K562 (cell line): ENCODE data around the gene TAL1. TPM values are rescaled to one million over a fixed set of nuclear protein-coding genes. Genes with fewer than 3 reads are reported as not detected.

Experiments used
- ATAC-seq: fragments of 200-7000 bp; cut with Tn5 transposase; 3 replicates; pipeline ENCODE4 v1.9.1; 2020; ENCODE audit warnings: moderate library complexity
- BruUV-seq: library from RNA; stranded (reverse); fragments of 400-500 nt; replicated peaks from 2 replicates; lab custom pipeline; 2021; lab: Mats Ljungman, UMichigan
- CTCF ChIA-PET: fragments of 300-600 bp; formaldehyde crosslinking; extraction: SDS; loops from one replicate; lab custom pipeline; 2021; ENCODE audit warnings: low intra/inter-chr PET ratio; lab: Yijun Ruan, JAX
- POLR2A ChIA-PET: fragments of 300-600, 350-650 bp; sonication (Branson Sonifier 250); formaldehyde crosslinking; extraction: SDS; loops from one replicate; lab custom pipeline; 2021; ENCODE audit warnings: antibody characterized with exemption, inconsistent platforms; lab: Yijun Ruan, JAX
- DNase-seq, 4 experiments: peaks; one replicate each; pipeline versions ENCODE4 v3.0.0 to v3.0.0-alpha.2; 2011 to 2018; ENCODE audit warnings: low spot score in 3 of 4, mixed read lengths in 3 of 4; ENCODE audit errors: extremely low read depth in 1 of 4
- FAIRE-seq: peaks from 2 replicates; lab custom pipeline; 2011; peaks lifted over from hg19 to GRCh38; lab: Jason Lieb, UNC
- H2AFZ ChIP-seq: 2 replicates; pipeline ENCODE4 v1.6.0; 2011; ENCODE audit warnings: low read depth, low read length, control low read depth, inconsistent platforms
- H3K27ac ChIP-seq: fragments of 200-600 bp; 3 replicates; pipeline ENCODE4 v1.8.0; 2011; ENCODE audit warnings: low read depth, mild to moderate bottlenecking, control low read depth, inconsistent platforms, low read length, moderate library complexity, mixed read lengths; ENCODE audit errors: extremely low read depth
- H3K27me3 ChIP-seq, 2 experiments: fragments of 300-600 bp in 1 of 2; 2 replicates in 1 of 2; 3 replicates in 1 of 2; pipeline versions ENCODE4 v1.6.0 to v1.8.0; 2011; ENCODE audit warnings: inconsistent platforms in 2 of 2, low read length in 2 of 2, mild to moderate bottlenecking in 1 of 2, mixed read lengths in 1 of 2, moderate library complexity in 1 of 2; ENCODE audit not compliant: control insufficient read depth in 2 of 2, insufficient read depth in 2 of 2
- H3K36me3 ChIP-seq: fragments of 300-600 bp; 3 replicates; pipeline ENCODE4 v1.8.0; 2011; ENCODE audit warnings: mild to moderate bottlenecking, low read length, inconsistent platforms; ENCODE audit not compliant: control insufficient read depth, insufficient read depth
- H3K4me1 ChIP-seq, 2 experiments: fragments of 200-600 bp in 1 of 2; replicated peaks in 1 of 2; 2 replicates in 1 of 2; 3 replicates in 1 of 2; pipeline versions ENCODE4 v1.5.1 to v1.8.0; 2011; ENCODE audit warnings: inconsistent platforms in 2 of 2, low read length in 2 of 2, mild to moderate bottlenecking in 1 of 2, mixed read lengths in 1 of 2, moderate library complexity in 1 of 2; ENCODE audit not compliant: control insufficient read depth in 2 of 2, insufficient read depth in 2 of 2
- H3K4me2 ChIP-seq: 2 replicates; pipeline ENCODE4 v1.6.1; 2011; ENCODE audit warnings: low read length, control low read depth, inconsistent platforms, mixed read lengths; ENCODE audit not compliant: insufficient read depth
- H3K4me3 ChIP-seq: fragments of 200-600 bp; sonication (generic), shearing (Covaris generic); 2 replicates; pipeline ENCODE4 v1.5.1; 2016; ENCODE audit warnings: control low read depth, inconsistent platforms
- H3K79me2 ChIP-seq: fragments of 200-600 bp; 3 replicates; pipeline ENCODE4 v1.8.0; 2011; ENCODE audit warnings: low read length, inconsistent platforms; ENCODE audit not compliant: control insufficient read depth, insufficient read depth
- H3K9ac ChIP-seq, 2 experiments: 2 replicates each; pipeline versions ENCODE4 v1.6.0 to v1.6.1; 2011; ENCODE audit warnings: low read depth in 2 of 2, low read length in 2 of 2, control low read depth in 1 of 2, inconsistent platforms in 1 of 2, mild to moderate bottlenecking in 1 of 2, mixed read lengths in 1 of 2; ENCODE audit not compliant: insufficient read depth in 1 of 2
- H3K9me1 ChIP-seq: one replicate; pipeline ENCODE4 v1.6.0; 2011; ENCODE audit warnings: inconsistent platforms, mild to moderate bottlenecking, low read length, moderate library complexity; ENCODE audit not compliant: control insufficient read depth, insufficient read depth
- H3K9me3 ChIP-seq: replicated peaks from 2 replicates; pipeline ENCODE4 v1.5.1; 2011; ENCODE audit warnings: low read depth, low read length, inconsistent platforms; ENCODE audit not compliant: control insufficient read depth, insufficient read depth
- H4K20me1 ChIP-seq: replicated peaks from 2 replicates; pipeline ENCODE4 v1.6.1; 2011; ENCODE audit warnings: low read length, inconsistent platforms, mixed read lengths; ENCODE audit not compliant: control insufficient read depth, insufficient read depth
- CCNT2 ChIP-seq: IDR thresholded peaks from 2 replicates; pipeline ENCODE4 v1.6.1; 2011; ENCODE audit warnings: borderline replicate concordance, low read depth, mild to moderate bottlenecking, moderate library complexity, mixed read lengths, low read length; ENCODE audit not compliant: insufficient read length; ENCODE audit errors: extremely low read depth
- ELF2 ChIP-seq: fragments of 250-450 bp; sonication (Bioruptor Pico); IDR thresholded peaks from 2 replicates; pipeline ENCODE4 v1.5.0; 2021; ENCODE audit warnings: mild to moderate bottlenecking
- ELK3 ChIP-seq: fragments of 450-650 bp; formaldehyde crosslinking; IDR thresholded peaks from 2 replicates; pipeline ENCODE4 v1.4.0; 2020; ENCODE audit warnings: mild to moderate bottlenecking
- GATAD2A ChIP-seq: fragments of 450-650 bp; IDR thresholded peaks from 2 replicates; pipeline ENCODE4 v1.6.1; 2017
- GMEB1 ChIP-seq: fragments of 250-450 bp; sonication (Bioruptor Pico); IDR thresholded peaks from 2 replicates; pipeline ENCODE4 v1.4.0; 2020; ENCODE audit warnings: mild to moderate bottlenecking
- KAT8 ChIP-seq: fragments of 450-650 bp; IDR thresholded peaks from 2 replicates; pipeline ENCODE4 v1.6.1; 2016; ENCODE audit warnings: low read depth, mild to moderate bottlenecking
- MCM3 ChIP-seq: fragments of 450-650 bp; IDR thresholded peaks from 2 replicates; pipeline ENCODE4 v1.6.1; 2016
- NR2F6 ChIP-seq: fragments of 450-650 bp; formaldehyde crosslinking; IDR thresholded peaks from 2 replicates; pipeline ENCODE4 v1.4.0; 2020; ENCODE audit warnings: mild to moderate bottlenecking
- NR3C1 ChIP-seq: sonication (generic); formaldehyde crosslinking; IDR thresholded peaks from 2 replicates; pipeline ENCODE4 v1.8.1; 2022; ENCODE audit warnings: missing genetic modification reagents
- PPARD ChIP-seq: fragments of 250-450 bp; sonication (Bioruptor Pico); IDR thresholded peaks from 2 replicates; pipeline ENCODE4 v1.8.0; 2022; ENCODE audit warnings: inconsistent platforms, mild to moderate bottlenecking, moderate library complexity
- RBFOX2 ChIP-seq: fragments of 200-400 bp; formaldehyde crosslinking; IDR thresholded peaks from 2 replicates; pipeline ENCODE4 v1.6.1; 2017; ENCODE audit warnings: low read depth, mild to moderate bottlenecking, low read length, moderate library complexity
- SAFB2 ChIP-seq: fragments of 200-400 bp; formaldehyde crosslinking; IDR thresholded peaks from 2 replicates; pipeline ENCODE4 v1.6.1; 2018; ENCODE audit warnings: borderline replicate concordance, low read length, low read depth, moderate library complexity; ENCODE audit not compliant: severe bottlenecking
- ZBTB9 ChIP-seq: fragments of 450-650 bp; formaldehyde crosslinking; IDR thresholded peaks from 2 replicates; pipeline ENCODE4 v1.4.0; 2020; ENCODE audit warnings: mild to moderate bottlenecking, moderate library complexity
- ZNF124 ChIP-seq: sonication (generic); formaldehyde crosslinking; IDR thresholded peaks from 2 replicates; pipeline ENCODE4 v1.8.1; 2022; ENCODE audit warnings: missing genetic modification reagents
- ZNF24 ChIP-seq: fragments of 450-650 bp; IDR thresholded peaks from 2 replicates; pipeline ENCODE4 v1.6.1; 2016
- ZNF507 ChIP-seq: conservative IDR thresholded peaks from 2 replicates; pipeline ENCODE4 v1.6.1; 2017; ENCODE audit warnings: missing genetic modification characterization, missing compliant biosample characterization
- ZNF511 ChIP-seq: sonication (generic); formaldehyde crosslinking; IDR thresholded peaks from 2 replicates; pipeline ENCODE4 v1.8.0; 2022; ENCODE audit warnings: mild to moderate bottlenecking, missing genetic modification reagents
- ZNF57 ChIP-seq: fragments of 450-650 bp; formaldehyde crosslinking; IDR thresholded peaks from 2 replicates; pipeline ENCODE4 v1.4.0; 2020; ENCODE audit warnings: mild to moderate bottlenecking, moderate library complexity
- WGBS: fragments of 100-300 bp; shearing (Covaris generic); methylation state at CpG from one replicate; pipeline ENCODE4 v1.1.6; 2016; ENCODE audit warnings: low coverage, mixed read lengths; ENCODE audit not compliant: insufficient coverage; ENCODE audit errors: missing lambda C conversion rate; 5-methylcytosine and 5-hydroxymethylcytosine counted together
- in situ Hi-C: fragments of 300-500 bp; cut with MboI; formaldehyde crosslinking; loops from 4 replicates; pipeline ENCODE4 v1.15.0; 2018; ENCODE audit warnings: inconsistent platforms, mixed read lengths
- intact Hi-C: fragments of 100-400 bp; cut with micrococcal nuclease; formaldehyde crosslinking; loops from 2 replicates; pipeline ENCODE4 v1.14.2; 2022
- polyA plus RNA-seq, 8 experiments: library from polyadenylated mRNA; depleted of rRNA in 4 of 8; stranded (reverse) in 5 of 8; unstranded in 3 of 8; fragments of >200 nt; fragmentation: Nextera tagmentation in 2 of 8; fragmentation: Illumina TruSeq in 1 of 8; extraction: Ambion mirVana in 2 of 8; extraction: Trizol in 1 of 8; gene quantifications; 2 replicates each; pipeline versions ENCODE4 v1.2.1 to v1.2.3, GENCODE V29; 2011 to 2014; ENCODE audit warnings: inconsistent platforms in 1 of 8, missing spikeins in 1 of 8
- total RNA-seq, 7 experiments: library from RNA; depleted of rRNA in 6 of 7; stranded (reverse); fragments of >200 nt in 6 of 7; fragmentation: Illumina TruSeq in 2 of 7; extraction: Trizol in 2 of 7; gene quantifications; 2 replicates each; pipeline versions ENCODE4 v1.2.1 to v1.2.3, GENCODE V29; 2011 to 2021; ENCODE audit warnings: low replicate concordance in 1 of 7

TAL1 gene
- total and polyA plus RNA-seq, 9 of the 15 experiments (the other 6 are each of a cell fraction or from before 2014, with no cell fraction given): 18.5 to 106 (median 59.7) TPM

GRCh38 chr1:47179017-47179987 is 52.7 kb downstream of the TAL1 start:
- Histone ChIP-seq H3K4me2 (peak overlapping the region; percentile 86), H3K9me3 (no peaks in the 10 kb centered on the region), H3K9me1 (no peaks in the 10 kb centered on the region), H3K27me3 (no peaks in the 10 kb centered on the region; a peak in 1 of 5 replicates), H3K27ac (peak overlapping the region; percentile 91), H3K4me1 (peaks cover 46 to 56% of the 10 kb centered on the region in 2 experiments), H3K4me3 (peak overlapping the region; percentile 31), H2AFZ (peak overlapping the region; percentile 77), H3K79me2 (peaks cover 8% of the 10 kb centered on the region; the same call in 2 of the 3 replicates), H4K20me1 (no peaks in the 10 kb centered on the region), H3K9ac (peak overlapping the region; percentile 63 to 80), H3K36me3 (no peaks in the 10 kb centered on the region)
- WGBS: 7% methylated on average over 27 of the region's 30 CpGs
- in situ Hi-C loops (loop anchor here (10.0 kb wide), 1 partner anchor 245 kb away; no protein-coding TSS in a partner anchor), intact Hi-C loops (loop anchor here (1.0 to 10.0 kb wide), 7 partner anchors 59 to 533 kb away; no protein-coding TSS in a partner anchor)
- FAIRE-seq (peak; percentile 92), ATAC-seq (peak; percentile 61), DNase-seq (peak; percentile 85 to 99 (median 86))
- no TSS peak for BruUV-seq
- ChIA-PET CTCF (interaction anchor here (0.5 to 3.8 kb wide), 10 partner anchors 55 to 625 kb away, joined by 3 to 28 read pairs (median 4); no protein-coding TSS in a partner anchor), POLR2A (interaction anchor here (0.5 to 7.1 kb wide), 28 partner anchors 9 to 531 kb away, joined by 3 to 65 read pairs (median 4); partner anchors contain the start of genes CYP4B1, PDZK1IP1 and STIL)
- TF ChIP-seq PPARD (CRISPR knock-in tag) (no peak), ZNF57 (CRISPR knock-in tag) (no peak), ELK3 (no peak), ZNF511 (CRISPR knock-in tag) (no peak), GMEB1 (CRISPR knock-in tag) (no peak), SAFB2 (no peak), ELF2 (CRISPR knock-in tag) (peak; percentile 80; the same call in 1 of the 2 replicates), MCM3 (no peak), ZBTB9 (no peak), ZNF507 (tag) (no peak), ZNF124 (CRISPR knock-in tag) (no peak), CCNT2 (no peak), KAT8 (no peak), NR3C1 (CRISPR knock-in tag) (no peak), RBFOX2 (peak; percentile 78), GATAD2A (no peak), NR2F6 (CRISPR knock-in tag) (no peak), ZNF24 (peak; percentile 83)
